ENCODE results near the gene MRPL53. TPM values are rescaled to one million over a fixed set of nuclear protein-coding genes. Genes with fewer than 3 reads are reported as not detected.
A peak's percentile ranks its signal among the peaks of the same experiment; 100 is the strongest.

The MRPL53 gene
- total and polyA plus RNA-seq, 9 of the 15 experiments (the other 6 are each of a cell fraction or from before 2014, with no cell fraction given) = 11.5 to 87.9 (median 41.1) TPM

GRCh38 chr2:74507145-74507925 is 34.9 kb upstream of the MRPL53 start, which contains the start of gene PCGF1 (continued):
- TF ChIP-seq ZNF398 (CRISPR knock-in tag; IDR thresholded peaks at IDR 0.05) = no peak
- peak; percentile 92 for TF ChIP-seq PCBP1 (IDR thresholded peaks at IDR 0.05; ENCODE audit: low read depth, low read length, poor library complexity, severe bottlenecking)
- TF ChIP-seq USF2 (CRISPR knock-in tag; IDR thresholded peaks at IDR 0.05) = peak; percentile 84
- TF ChIP-seq HNRNPK (IDR thresholded peaks at IDR 0.05; ENCODE audit: low read depth, low read length, poor library complexity, severe bottlenecking) = no peak
- TF ChIP-seq ZNF785 (CRISPR knock-in tag; IDR thresholded peaks at IDR 0.05) = no peak
- peak; percentile 74 for TF ChIP-seq TAF1 (IDR thresholded peaks at IDR 0.05; ENCODE audit: control insufficient read depth, extremely low read depth, insufficient read depth, low read length, severe bottlenecking)
- no peak for TF ChIP-seq IRF1 (CRISPR knock-in tag; IDR thresholded peaks at IDR 0.05; ENCODE audit: borderline replicate concordance)
- no peak for TF ChIP-seq SOX6 (IDR thresholded peaks at IDR 0.05)
- TF ChIP-seq CREBBP (IDR thresholded peaks at IDR 0.05; ENCODE audit: low read depth, low read length) = no peak
- TF ChIP-seq MGA (IDR thresholded peaks at IDR 0.05) = peak; percentile 33
- no peak for TF ChIP-seq HNRNPLL (IDR thresholded peaks at IDR 0.05; ENCODE audit: low read depth, low read length, poor library complexity, severe bottlenecking)
